Right kidney (tissue), 1 donor: ENCODE results near the gene SCIN.
"Not testable (repeated sequence)": the region's sequence is repeated elsewhere in the genome, so short reads cannot be mapped to it uniquely, and the experiment has no call there.

Source experiments
- DNase-seq: peaks from one replicate; pipeline ENCODE4 v3.0.0-alpha.2; 2016

Gene SCIN

DNA sequence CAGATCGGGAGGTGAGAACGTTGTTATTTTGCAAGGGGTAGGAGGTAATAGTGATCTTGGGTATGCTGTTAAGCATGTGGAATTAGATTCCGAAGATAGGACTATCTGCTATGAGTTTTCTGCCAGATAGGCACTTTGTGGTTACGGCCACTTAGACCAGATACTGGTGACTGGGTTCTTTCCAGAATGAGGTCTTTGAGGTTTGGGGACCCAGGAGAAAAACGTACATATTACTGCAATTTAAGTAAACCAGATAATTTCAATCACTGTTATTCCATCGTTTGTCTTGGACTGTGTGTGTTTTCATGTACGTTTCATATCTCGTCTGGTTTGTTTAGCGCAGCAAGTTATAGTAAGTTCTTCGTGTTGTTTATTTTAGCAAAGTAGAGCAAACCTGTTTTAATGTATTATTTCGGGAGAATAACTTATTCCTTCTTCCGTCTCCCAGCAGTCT lies 117.2 kb downstream of the SCIN start:
- DNase-seq = no peak

- DNase-seq = not testable (repeated sequence)
Measured at GRCh38 chr7:12688485-12689170, 118.1 kb downstream of the SCIN start.

- no peak for DNase-seq
Measured at GRCh38 chr7:12689451-12689850, 118.9 kb downstream of the SCIN start.

DNA sequence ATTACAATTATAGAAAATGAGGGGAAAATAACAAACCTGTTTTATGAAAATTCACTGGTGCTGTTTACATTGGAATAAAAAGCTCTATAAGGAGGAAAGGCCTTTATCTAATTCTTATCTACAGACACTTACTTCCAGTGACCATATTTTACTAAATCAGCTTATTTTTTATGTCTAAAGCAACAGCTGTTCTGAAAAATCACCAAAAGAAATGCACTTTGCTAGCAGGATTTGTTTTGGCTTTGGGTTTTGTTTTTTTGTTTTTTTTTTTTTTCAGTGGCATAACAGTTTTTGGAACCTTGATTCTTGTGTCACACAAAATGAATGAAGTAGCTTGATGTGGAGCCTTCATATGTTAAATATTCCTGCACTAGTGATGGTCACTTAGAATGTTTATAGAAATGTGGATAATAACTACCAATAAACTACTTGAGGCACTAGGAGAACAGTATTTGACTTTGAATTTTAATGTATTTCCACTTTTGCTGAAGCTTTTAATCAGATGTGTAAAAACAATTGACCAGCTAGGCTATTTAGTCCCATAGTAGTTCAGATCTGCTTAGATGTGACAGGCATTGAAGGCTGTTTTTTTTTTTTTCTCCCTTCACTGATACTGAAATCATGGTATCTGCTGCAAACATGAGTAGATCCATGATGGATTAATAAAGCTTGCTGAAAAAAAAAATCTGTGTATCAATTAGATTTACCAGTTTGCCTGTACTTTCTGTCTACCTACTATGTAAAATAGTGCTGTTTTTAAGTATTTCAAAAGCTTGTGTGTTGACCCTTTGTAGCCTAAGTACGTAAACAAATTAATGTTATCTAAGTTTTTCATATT lies 119.7 kb downstream of the SCIN start:
- DNase-seq = no peak

- not testable (repeated sequence) for DNase-seq
Measured at GRCh38 chr7:12691388-12691787, 120.9 kb downstream of the SCIN start.

DNA sequence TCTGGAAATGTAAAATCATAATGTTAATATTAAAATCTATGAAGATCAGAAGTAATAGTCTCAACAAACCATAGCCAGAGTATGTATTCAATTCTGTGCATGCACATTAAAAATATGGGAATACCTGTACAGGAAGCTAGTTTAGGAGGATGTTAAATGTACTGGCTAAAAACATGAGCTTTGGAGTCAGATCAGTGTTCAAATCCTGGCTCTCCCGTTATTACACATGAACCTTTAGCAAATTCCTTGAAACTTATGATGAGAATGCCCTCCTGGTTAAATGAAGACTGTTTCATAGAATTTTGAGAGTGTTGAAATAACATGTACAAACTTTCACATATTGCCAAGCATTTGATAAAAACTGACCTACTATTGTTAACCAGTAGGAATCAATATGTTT lies 121.5 kb downstream of the SCIN start:
- DNase-seq = no peak

GRCh38 chr7:12692479-12693259 lies 122.1 kb downstream of the SCIN start:
- no peak for DNase-seq

GRCh38 chr7:12694817-12695216 lies 124.3 kb downstream of the SCIN start:
- no peak for DNase-seq

GRCh38 chr7:12695965-12696364 lies 125.4 kb downstream of the SCIN start:
- DNase-seq = no peak

- DNase-seq = no peak
Measured at GRCh38 chr7:12699299-12699698, 128.8 kb downstream of the SCIN start.

DNA sequence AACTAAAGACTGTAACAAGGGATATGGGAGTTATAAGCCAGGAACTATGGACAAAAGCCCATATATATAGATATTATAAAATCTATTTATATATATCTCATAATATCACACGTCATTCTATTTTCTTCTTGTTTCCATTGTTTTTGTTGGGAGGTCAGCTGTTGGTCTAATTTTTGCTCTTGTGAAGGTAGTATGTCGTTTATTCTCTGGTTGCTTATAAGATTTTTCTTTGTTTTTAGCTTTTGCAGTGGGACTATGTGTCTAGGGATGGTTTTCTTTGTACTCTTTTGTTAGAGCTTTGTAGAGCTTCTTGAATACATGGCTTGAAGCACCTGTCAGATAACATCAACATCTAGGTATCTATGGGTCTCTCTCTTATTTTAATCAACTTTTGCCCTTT lies 130.9 kb downstream of the SCIN start:
- DNase-seq = no peak

DNA sequence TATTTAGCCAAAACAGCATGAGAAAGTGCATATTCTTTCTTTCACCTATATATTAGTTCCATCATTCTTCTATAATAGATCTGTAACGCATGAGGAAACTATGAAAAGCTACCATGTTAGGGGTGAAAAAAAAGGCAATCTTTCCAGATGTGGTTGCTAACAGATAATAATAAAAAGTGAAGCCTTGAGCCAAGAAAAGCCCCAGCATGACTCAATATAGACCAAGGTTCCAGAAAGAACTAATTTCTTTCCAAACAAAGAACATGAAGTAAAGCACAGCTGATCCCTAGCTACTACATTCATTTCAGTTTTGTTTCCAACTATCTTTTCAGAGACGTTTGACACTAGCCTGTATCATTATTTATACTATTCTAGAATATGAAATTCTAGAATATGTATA lies 133.4 kb downstream of the SCIN start:
- DNase-seq = no peak

- DNase-seq = no peak
Measured at GRCh38 chr7:12705878-12706277, 135.4 kb downstream of the SCIN start.

GRCh38 chr7:12706900-12707536 lies 136.5 kb downstream of the SCIN start:
- no peak for DNase-seq

DNA sequence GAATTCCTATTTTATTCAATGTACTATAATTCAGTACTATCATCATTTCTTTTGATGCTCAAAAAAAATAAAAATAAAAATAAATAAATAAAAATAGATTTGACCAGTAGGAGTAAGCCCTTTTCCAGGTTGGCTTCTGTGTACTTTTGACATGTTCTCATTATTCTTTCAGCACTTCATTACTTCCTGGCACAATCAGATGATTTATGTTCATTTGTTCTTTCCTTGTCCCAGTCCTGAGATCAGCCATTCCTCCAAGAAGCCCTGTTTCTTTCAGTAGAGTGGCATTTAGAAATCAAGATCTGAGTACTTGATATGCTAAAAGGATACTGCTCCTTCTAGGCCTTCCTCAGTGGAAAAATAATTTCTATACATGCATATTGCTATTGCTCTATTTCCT lies 137.8 kb downstream of the SCIN start:
- DNase-seq = no peak
